GM12801 (cell line): ENCODE results near the gene RHCG.

Source experiments
- CTCF ChIP-seq: IDR thresholded peaks from one replicate; pipeline ENCODE4 v1.5.1; 2011; ENCODE audit warnings: control low read depth; ENCODE audit not compliant: insufficient read length; ENCODE audit errors: extremely low read depth

Gene RHCG

GRCh38 chr15:89501646-89502045 lies 5.3 kb upstream of the RHCG start:
- no peak for TF ChIP-seq CTCF

- TF ChIP-seq CTCF: no peak
These were observed 4.3 kb upstream of the RHCG start for GRCh38 chr15:89500397-89501270.

DNA sequence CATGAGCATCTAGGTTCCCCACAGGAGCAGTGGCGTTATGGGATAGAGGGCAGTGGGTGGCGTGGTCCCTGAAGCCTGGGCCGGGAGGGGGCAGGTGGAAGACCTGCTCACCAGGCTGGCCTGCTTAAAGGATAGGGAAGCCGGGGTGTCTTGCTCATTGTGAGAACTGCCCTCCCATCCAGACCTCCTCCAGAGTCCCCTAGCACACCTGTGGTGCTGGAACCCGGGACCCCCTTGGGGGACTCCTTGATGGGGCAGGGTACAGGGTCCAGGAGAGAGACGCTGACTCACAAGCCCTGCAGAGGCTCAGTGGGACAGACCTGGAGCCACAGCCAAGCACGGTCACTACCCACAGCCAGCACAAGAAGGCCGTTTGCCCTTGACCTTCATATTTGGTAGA lies 2.8 kb upstream of the RHCG start:
- TF ChIP-seq CTCF: no peak

DNA sequence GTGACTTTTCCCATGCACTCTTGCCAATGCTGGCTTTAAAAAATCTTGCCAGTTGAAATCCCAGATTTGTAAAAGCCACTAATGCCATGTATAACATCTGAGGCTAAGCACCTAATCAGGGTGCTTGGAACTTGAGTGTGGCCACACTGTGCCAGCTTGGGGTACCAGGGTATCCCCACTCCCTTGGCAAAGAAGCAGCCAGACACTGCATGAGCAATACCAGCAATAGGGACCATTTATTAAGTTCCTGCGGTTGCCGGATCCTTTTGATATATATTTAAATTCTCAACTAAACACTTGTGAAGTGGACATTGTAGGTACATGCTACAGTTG lies 2.2 kb upstream of the RHCG start:
- no peak for TF ChIP-seq CTCF

DNA sequence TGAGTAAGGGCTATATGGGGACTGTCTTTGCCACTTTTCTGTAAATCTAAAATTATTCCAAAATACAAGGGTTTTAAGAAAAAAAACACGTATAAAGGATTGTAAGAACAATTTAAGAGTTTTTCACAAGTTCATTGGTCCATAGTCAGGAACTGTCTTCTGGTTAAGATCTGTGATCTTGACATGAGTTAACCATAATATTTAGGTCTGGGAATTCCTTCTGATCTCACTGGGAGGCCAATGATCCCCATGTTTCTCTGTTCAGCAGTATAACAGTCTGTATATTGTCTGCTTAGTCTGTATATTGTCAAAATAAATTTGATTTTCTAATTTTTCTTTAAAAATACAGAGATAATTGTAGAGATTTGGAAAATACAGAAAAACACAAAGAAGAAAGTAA lies 848 bp upstream of the RHCG start:
- no peak for TF ChIP-seq CTCF

GRCh38 chr15:89495638-89496145 lies 691 bp downstream of the RHCG start:
- no peak for TF ChIP-seq CTCF

DNA sequence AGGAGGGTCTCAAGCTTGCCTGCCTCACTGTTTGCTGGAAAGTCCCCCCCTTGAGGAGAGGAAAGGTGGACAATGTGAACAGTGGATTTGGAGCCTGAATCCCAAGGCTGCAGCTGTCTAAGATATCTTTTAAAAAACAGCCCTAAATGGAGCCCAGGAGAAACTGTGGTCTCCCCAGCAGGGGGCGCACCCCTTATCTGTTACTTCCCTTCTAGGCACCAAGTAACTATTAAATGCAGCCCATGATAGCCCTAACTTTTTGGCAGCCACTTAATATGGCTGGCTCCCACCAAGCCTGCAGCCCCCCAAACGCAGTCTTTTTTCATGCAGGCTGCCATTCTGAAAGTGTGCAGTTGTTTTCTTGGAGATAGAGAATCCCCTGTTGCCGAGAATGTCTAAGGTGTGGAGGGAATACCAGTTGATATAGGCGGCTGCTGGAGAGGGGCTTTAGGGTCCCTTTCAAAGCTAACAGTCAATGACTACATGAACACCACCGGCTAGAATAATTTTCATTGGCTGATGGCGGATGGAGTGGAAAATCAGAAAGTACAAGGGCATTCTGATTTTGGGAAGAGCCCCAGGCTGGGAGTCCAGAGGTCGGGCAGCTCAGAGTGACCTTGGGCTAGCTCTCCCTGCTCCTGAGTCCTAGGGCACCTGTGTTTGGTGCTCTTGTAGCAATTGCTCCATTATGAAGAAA lies 1.3 kb downstream of the RHCG start:
- TF ChIP-seq CTCF: no peak
